NB4 (cell line): ENCODE data around the gene SPATS2.

Source experiments
- DNase-seq: peaks from one replicate; pipeline ENCODE4 v3.0.0; 2010; ENCODE audit warnings: low read depth
- H3K4me3 ChIP-seq: one replicate; pipeline ENCODE4 v1.5.1; 2011; ENCODE audit warnings: mild to moderate bottlenecking, low read depth, low read length, moderate library complexity
- CTCF ChIP-seq: IDR thresholded peaks from one replicate; pipeline ENCODE4 v1.5.1; 2012; ENCODE audit warnings: low read depth, low read length
- MAX ChIP-seq: IDR thresholded peaks from 2 replicates; pipeline ENCODE4 v1.6.1; 2011; ENCODE audit warnings: low read depth, low read length
- MYC ChIP-seq: IDR thresholded peaks from 2 replicates; pipeline ENCODE4 v1.6.1; 2011; ENCODE audit warnings: low read depth, low read length
- POLR2A ChIP-seq: IDR thresholded peaks from 2 replicates; pipeline ENCODE4 v1.6.1; 2011; ENCODE audit warnings: mild to moderate bottlenecking; ENCODE audit not compliant: insufficient read length; ENCODE audit errors: extremely low read depth

SPATS2 gene

GRCh38 chr12:49345825-49346658, 21.2 kb upstream of the SPATS2 start:
- H3K4me3 ChIP-seq, result no peak overlapping the region
- TF ChIP-seq CTCF (no peak), POLR2A (no peak), MAX (no peak), MYC (no peak)
- no peak for DNase-seq

GRCh38 chr12:49346659-49347310, 20.5 kb upstream of the SPATS2 start, which contains the start of gene DNAJC22:
Gene DNAJC22 (plus strand): TSS chr12:49346888. CDS start chr12:49348873, 1,985 bp downstream.
- peak; percentile 62 for DNase-seq
- peak within 1 kb of the TSS; percentile 7 for H3K4me3 ChIP-seq
- peak; percentile 6 for TF ChIP-seq CTCF
- no peak for TF ChIP-seq MAX

- peak overlapping the region; percentile 7 for H3K4me3 ChIP-seq
- no peak for TF ChIP-seq MYC
- TF ChIP-seq POLR2A, result no peak
- TF ChIP-seq CTCF, result peak; percentile 77
- DNase-seq, result peak; percentile 74
Measured at GRCh38 chr12:49347311-49348193, 19.7 kb upstream of the SPATS2 start.

- DNase-seq, result no peak
- no peak overlapping the region for H3K4me3 ChIP-seq
- TF ChIP-seq POLR2A, result no peak
- TF ChIP-seq MAX, result no peak
- TF ChIP-seq MYC, result no peak
- no peak for TF ChIP-seq CTCF
Measured at GRCh38 chr12:49348781-49349180, 18.5 kb upstream of the SPATS2 start.

GRCh38 chr12:49349266-49349665, 18.0 kb upstream of the SPATS2 start:
- no peak for TF ChIP-seq CTCF
- no peak for TF ChIP-seq MAX
- no peak for TF ChIP-seq MYC
- TF ChIP-seq POLR2A, result no peak
- H3K4me3 ChIP-seq, result no peak overlapping the region
- DNase-seq, result no peak
